Measurements from ENCODE around the gene SYNDIG1. TPM values are rescaled to one million over a fixed set of nuclear protein-coding genes. Genes with fewer than 3 reads are reported as not detected.

SYNDIG1 gene
- total RNA-seq, 1 donor from 2014 or later = 2.6 TPM

DNA sequence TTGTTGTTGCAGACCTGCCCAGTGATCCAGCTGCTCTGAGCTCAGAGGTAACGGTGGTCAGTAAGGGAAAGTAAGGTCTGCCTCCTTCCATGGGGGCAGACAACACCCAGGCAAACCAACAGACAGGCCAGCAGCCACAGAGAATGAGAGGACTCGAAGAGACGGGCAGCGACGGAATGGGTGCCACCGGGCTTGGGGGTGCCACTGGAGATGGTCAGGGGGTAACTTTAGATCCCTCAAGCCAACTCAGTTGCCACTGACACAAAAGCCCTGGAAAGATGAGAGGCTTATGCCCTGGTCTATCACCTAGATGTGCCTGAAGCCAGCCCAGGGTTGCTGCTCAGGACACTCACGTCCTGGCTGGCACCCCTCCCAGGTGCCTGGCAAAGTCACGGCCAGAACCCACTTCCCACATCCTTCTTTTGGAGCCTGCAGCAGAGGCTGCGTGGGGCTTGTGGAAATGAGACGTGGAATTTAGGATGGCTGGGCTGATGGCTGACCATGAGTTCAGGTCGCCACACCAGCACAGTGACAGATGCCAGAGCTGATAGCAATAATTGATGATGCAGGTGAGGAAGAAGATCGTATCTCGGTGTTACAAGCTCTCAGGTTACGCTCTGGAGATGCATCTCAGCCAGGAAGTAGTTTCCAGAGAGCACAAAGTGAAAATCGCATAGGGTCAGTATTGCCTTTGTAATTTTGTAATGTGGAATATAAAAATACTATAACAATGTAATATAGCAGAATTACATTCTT, 209.1 kb downstream of the SYNDIG1 start:
- H3K27ac ChIP-seq (ENCODE audit: low read depth, low read length) = no peak overlapping the region
- H3K4me3 ChIP-seq (ENCODE audit: low read length in 3 of 3) = no peak overlapping the region
- H3K27me3 ChIP-seq (ENCODE audit: control insufficient read depth in 3 of 3, insufficient read depth in 3 of 3, low read length in 3 of 3) = no peaks in the 10 kb centered on the region
- no peak overlapping the region for H3K9ac ChIP-seq (ENCODE audit: low read depth in 1 of 3, low read length in 3 of 3)
- H3K9me3 ChIP-seq (ENCODE audit: control insufficient read depth in 3 of 3, low read length in 3 of 3) = no peaks in the 10 kb centered on the region
- H3K36me3 ChIP-seq (ENCODE audit: control insufficient read depth in 3 of 3, insufficient read depth in 3 of 3, low read length in 3 of 3) = no peaks in the 10 kb centered on the region
- H3K4me1 ChIP-seq (ENCODE audit: control insufficient read depth in 3 of 3, insufficient read depth in 3 of 3, low read length in 3 of 3) = no peaks in the 10 kb centered on the region

DNA sequence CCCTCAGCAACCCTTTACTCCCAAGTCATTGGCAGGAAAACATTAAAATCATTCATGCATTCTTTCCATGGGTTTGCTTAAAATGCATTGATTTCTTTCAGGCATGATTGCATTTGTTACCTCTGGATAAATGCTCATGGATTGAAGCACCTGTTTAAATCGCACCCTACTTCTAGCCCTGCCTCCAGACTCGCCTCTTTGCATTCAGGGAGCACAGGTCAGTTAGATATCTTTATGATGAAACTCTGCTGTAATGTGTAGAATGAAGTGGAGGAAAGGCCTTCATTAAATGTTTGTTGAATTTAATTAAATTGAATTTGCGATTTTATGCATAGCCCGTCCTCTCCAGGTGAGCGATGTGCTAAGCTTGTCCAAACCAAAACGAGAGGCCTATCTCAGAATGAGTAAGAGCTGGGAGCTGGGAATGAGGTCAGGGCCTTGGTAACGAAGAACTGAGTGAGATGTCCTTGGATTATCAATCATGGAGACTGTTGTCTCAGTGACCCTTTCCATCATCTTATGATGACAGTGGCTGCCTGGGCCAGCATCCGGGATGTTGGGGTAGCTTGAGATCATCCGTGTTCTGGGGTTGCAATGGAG, 210.1 kb downstream of the SYNDIG1 start:
- no peaks in the 10 kb centered on the region for H3K27me3 ChIP-seq (ENCODE audit: control insufficient read depth in 3 of 3, insufficient read depth in 3 of 3, low read length in 3 of 3)
- no peak overlapping the region for H3K4me3 ChIP-seq (ENCODE audit: low read length in 3 of 3)
- H3K9ac ChIP-seq (ENCODE audit: low read depth in 1 of 3, low read length in 3 of 3) = no peak overlapping the region
- H3K27ac ChIP-seq (ENCODE audit: low read depth, low read length) = no peak overlapping the region
- H3K36me3 ChIP-seq (ENCODE audit: control insufficient read depth in 3 of 3, insufficient read depth in 3 of 3, low read length in 3 of 3) = no peaks in the 10 kb centered on the region
- H3K4me1 ChIP-seq (ENCODE audit: control insufficient read depth in 3 of 3, insufficient read depth in 3 of 3, low read length in 3 of 3) = no peaks in the 10 kb centered on the region
- H3K9me3 ChIP-seq (ENCODE audit: control insufficient read depth in 3 of 3, low read length in 3 of 3) = no peaks in the 10 kb centered on the region

DNA sequence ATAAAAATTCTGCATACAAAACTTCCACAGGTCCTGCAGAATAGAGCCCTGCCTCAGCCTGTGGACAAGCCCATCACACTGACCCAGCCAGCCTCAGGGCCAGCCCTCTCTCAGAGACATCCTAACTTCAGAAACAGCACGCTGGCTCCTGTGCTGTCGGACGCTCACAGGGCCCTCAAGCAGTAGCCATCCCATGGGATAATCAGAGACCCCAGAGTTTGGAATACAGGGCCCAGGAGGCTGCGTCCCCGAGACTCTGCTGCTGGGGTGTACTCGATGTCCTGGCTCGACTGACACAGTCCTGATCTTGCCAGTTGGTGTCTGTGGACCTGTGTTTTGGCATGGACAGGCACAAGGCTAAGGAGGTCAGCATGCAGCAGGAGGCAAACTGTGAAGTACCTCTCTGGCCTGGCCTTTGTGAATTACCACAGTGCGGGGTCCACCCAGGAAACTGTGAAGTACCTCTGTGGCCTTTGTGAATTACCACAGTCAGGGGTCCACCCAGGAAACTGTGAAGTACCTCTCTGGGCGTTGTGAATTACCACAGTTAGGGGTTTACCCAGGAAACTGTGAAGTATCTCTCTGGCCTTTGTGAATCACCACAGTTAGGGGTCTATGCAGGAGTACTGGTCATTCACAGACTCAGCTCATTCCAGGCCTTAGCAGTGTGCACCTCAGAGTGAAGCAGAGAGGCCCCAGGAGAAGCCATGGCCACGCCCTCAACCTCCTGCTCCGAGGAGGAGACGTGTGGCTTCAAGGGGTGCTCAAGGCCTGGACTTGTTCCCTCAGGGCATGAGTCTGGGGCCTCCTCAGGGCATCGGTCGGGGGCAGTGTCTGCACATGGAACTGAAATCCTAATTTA, 212.4 kb downstream of the SYNDIG1 start:
- H3K4me3 ChIP-seq (ENCODE audit: low read length in 3 of 3) = no peak overlapping the region
- H3K27ac ChIP-seq (ENCODE audit: low read depth, low read length) = no peak overlapping the region
- H3K36me3 ChIP-seq (ENCODE audit: control insufficient read depth in 3 of 3, insufficient read depth in 3 of 3, low read length in 3 of 3) = no peaks in the 10 kb centered on the region
- H3K4me1 ChIP-seq (ENCODE audit: control insufficient read depth in 3 of 3, insufficient read depth in 3 of 3, low read length in 3 of 3) = peaks cover 0 to 3% (median 0%) of the 10 kb centered on the region in 3 donors
- H3K27me3 ChIP-seq (ENCODE audit: control insufficient read depth in 3 of 3, insufficient read depth in 3 of 3, low read length in 3 of 3) = no peaks in the 10 kb centered on the region
- H3K9me3 ChIP-seq (ENCODE audit: control insufficient read depth in 3 of 3, low read length in 3 of 3) = no peaks in the 10 kb centered on the region
- H3K9ac ChIP-seq (ENCODE audit: low read depth in 1 of 3, low read length in 3 of 3) = no peak overlapping the region

DNA sequence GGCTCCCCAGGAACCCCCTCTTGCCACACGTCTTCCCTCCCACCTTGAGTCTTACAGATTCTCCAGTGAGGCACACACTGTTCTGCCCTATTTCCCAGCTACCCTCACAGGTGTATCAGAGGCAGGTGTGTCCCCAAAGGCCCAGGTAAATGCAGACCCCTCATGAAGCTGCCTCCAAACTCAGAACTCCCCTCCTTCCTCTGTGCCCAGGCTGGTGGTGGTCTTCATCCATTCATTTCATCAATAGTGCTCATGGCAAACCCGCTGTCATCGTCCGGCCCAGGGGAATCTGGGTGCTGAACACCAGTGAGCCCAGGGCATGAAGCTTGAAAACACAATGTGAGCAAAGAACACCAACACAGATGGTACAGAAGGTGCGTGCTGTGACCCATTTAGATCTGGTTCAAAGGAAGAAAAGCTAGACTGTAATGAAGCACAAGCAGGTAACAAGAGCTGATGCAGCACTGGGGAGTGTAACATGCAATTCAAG, 213.1 kb downstream of the SYNDIG1 start:
- Histone ChIP-seq H3K9ac (ENCODE audit: low read depth in 1 of 3, low read length in 3 of 3) (no peak overlapping the region), H3K27me3 (ENCODE audit: control insufficient read depth in 3 of 3, insufficient read depth in 3 of 3, low read length in 3 of 3) (no peaks in the 10 kb centered on the region), H3K4me3 (ENCODE audit: low read length in 3 of 3) (no peak overlapping the region), H3K4me1 (ENCODE audit: control insufficient read depth in 3 of 3, insufficient read depth in 3 of 3, low read length in 3 of 3) (peaks cover 0 to 3% (median 0%) of the 10 kb centered on the region in 3 donors), H3K36me3 (ENCODE audit: control insufficient read depth in 3 of 3, insufficient read depth in 3 of 3, low read length in 3 of 3) (no peaks in the 10 kb centered on the region), H3K9me3 (ENCODE audit: control insufficient read depth in 3 of 3, low read length in 3 of 3) (peaks cover 0 to under 1% (median 0%) of the 10 kb centered on the region in 3 donors), H3K27ac (ENCODE audit: low read depth, low read length) (no peak overlapping the region)

DNA sequence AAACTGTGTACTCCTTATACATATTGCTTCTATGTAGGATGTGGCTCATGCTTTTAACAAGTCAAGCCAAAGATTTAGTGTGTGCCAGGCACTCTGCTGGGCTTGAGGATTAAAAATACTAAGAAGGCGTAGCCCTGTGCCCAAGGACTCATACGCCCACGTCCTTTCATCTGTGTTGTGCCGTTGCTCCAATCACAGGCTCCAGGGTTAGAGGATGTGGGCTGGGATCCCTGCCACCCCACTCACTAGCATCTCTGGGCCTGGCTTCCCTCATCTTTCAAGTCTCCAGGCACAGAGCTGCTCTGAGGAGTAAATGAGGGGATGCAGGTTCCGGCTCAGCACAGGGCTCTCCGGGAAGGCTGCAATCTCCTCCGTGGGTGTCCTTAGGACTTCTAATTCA, 214.2 kb downstream of the SYNDIG1 start:
- peaks cover 0 to 3% (median 0%) of the 10 kb centered on the region in 3 donors for H3K4me1 ChIP-seq (ENCODE audit: control insufficient read depth in 3 of 3, insufficient read depth in 3 of 3, low read length in 3 of 3)
- no peak overlapping the region for H3K9ac ChIP-seq (ENCODE audit: low read depth in 1 of 3, low read length in 3 of 3)
- H3K27ac ChIP-seq (ENCODE audit: low read depth, low read length) = no peak overlapping the region
- peaks cover 0 to 3% (median 0%) of the 10 kb centered on the region in 3 donors for H3K9me3 ChIP-seq (ENCODE audit: control insufficient read depth in 3 of 3, low read length in 3 of 3)
- no peaks in the 10 kb centered on the region for H3K27me3 ChIP-seq (ENCODE audit: control insufficient read depth in 3 of 3, insufficient read depth in 3 of 3, low read length in 3 of 3)
- no peaks in the 10 kb centered on the region for H3K36me3 ChIP-seq (ENCODE audit: control insufficient read depth in 3 of 3, insufficient read depth in 3 of 3, low read length in 3 of 3)
- no peak overlapping the region for H3K4me3 ChIP-seq (ENCODE audit: low read length in 3 of 3)

DNA sequence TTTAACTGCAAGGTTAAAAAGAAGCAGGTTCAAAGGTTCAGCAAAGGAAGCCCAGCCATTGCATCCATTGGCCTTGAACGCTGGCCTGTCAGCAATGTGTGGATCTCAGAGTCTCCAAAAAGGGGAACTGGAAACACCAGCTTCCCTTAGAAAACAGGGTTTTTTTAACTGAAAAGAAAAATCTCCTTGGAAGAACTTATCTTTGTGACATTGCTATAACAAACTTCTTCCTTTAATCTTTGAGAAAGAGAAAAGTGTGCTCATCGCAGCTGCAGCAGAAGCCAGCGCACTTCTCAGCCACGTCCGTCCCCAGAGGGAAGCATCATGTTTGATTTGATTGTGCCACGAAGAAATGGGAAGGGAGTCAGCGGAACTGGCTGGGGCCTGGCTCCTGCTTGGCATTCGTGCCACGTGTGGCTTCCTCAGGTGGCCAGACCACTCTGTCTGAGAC, 215.0 kb downstream of the SYNDIG1 start:
- Histone ChIP-seq H3K27ac (ENCODE audit: low read depth, low read length) (no peak overlapping the region), H3K4me1 (ENCODE audit: control insufficient read depth in 3 of 3, insufficient read depth in 3 of 3, low read length in 3 of 3) (peaks cover 0 to 3% (median 0%) of the 10 kb centered on the region in 3 donors), H3K36me3 (ENCODE audit: control insufficient read depth in 3 of 3, insufficient read depth in 3 of 3, low read length in 3 of 3) (no peaks in the 10 kb centered on the region), H3K9me3 (ENCODE audit: control insufficient read depth in 3 of 3, low read length in 3 of 3) (peaks cover 0 to 3% (median 0%) of the 10 kb centered on the region in 3 donors), H3K27me3 (ENCODE audit: control insufficient read depth in 3 of 3, insufficient read depth in 3 of 3, low read length in 3 of 3) (no peaks in the 10 kb centered on the region), H3K4me3 (ENCODE audit: low read length in 3 of 3) (no peak overlapping the region), H3K9ac (ENCODE audit: low read depth in 1 of 3, low read length in 3 of 3) (no peak overlapping the region)

DNA sequence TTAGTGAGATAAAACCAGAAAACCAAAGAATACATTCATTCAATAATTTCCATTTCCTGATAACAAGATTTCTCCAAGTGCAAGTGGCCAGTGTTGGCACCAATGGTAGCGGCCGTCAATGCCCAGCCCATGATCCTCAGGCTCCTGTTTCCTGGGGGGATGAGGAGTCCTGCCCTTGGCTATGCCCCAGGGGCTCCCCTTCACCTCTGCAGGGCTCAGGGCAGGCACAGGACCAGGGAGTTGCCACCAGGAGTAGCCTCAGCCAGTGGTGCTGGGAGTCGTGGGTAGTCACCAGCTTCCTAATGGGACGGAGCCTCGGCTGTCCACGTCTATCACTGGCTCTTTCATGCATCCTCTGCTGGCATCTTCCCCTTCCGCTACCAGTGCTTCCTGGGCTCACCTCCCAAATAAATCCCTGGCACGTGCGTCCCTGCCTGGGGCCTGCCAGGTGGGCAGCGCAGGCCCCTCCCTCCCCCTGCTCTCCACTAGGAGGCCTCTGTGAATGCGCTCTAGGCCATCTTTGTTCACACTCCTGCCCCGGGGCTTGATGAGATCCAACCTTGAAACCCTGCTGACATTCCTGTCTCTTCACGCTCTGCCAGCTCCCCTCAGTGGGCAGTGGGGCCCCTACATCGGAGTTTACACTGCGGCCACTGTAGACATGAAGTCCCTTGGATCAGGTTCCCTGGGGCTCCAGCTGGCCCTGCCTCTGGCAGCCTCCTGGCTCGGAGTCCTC, 215.7 kb downstream of the SYNDIG1 start:
- Histone ChIP-seq H3K27ac (ENCODE audit: low read depth, low read length) (no peak overlapping the region), H3K4me3 (ENCODE audit: low read length in 3 of 3) (no peak overlapping the region), H3K27me3 (ENCODE audit: control insufficient read depth in 3 of 3, insufficient read depth in 3 of 3, low read length in 3 of 3) (no peaks in the 10 kb centered on the region), H3K4me1 (ENCODE audit: control insufficient read depth in 3 of 3, insufficient read depth in 3 of 3, low read length in 3 of 3) (peaks cover 0 to 3% (median 0%) of the 10 kb centered on the region in 3 donors), H3K9me3 (ENCODE audit: control insufficient read depth in 3 of 3, low read length in 3 of 3) (peaks cover 0 to 3% (median 0%) of the 10 kb centered on the region in 3 donors), H3K9ac (ENCODE audit: low read depth in 1 of 3, low read length in 3 of 3) (no peak overlapping the region), H3K36me3 (ENCODE audit: control insufficient read depth in 3 of 3, insufficient read depth in 3 of 3, low read length in 3 of 3) (no peaks in the 10 kb centered on the region)

DNA sequence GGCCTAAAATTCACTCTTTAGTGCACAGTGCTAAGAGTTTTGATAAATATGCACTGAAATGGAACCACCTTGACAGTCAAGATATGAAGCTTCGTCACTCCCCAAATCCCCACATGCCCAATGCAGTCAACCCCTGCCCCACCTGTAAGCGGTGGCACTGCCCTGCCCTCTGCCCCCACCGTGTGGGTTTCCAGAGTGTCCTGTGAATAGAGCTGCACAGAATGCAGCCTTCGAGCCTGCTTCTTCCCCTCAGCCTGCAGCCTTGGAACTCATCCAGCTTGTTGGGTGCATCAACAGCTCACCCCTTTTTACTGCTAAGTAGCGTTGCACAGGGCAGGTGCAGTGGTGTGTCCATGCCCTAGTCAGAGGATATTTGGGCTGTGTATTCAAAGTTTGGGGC, 216.3 kb downstream of the SYNDIG1 start:
- H3K4me1 ChIP-seq (ENCODE audit: control insufficient read depth in 3 of 3, insufficient read depth in 3 of 3, low read length in 3 of 3) = peaks cover 0 to 3% (median 0%) of the 10 kb centered on the region in 3 donors
- H3K4me3 ChIP-seq (ENCODE audit: low read length in 3 of 3) = no peak overlapping the region
- no peaks in the 10 kb centered on the region for H3K27me3 ChIP-seq (ENCODE audit: control insufficient read depth in 3 of 3, insufficient read depth in 3 of 3, low read length in 3 of 3)
- peaks cover 0 to 3% (median 0%) of the 10 kb centered on the region in 3 donors for H3K9me3 ChIP-seq (ENCODE audit: control insufficient read depth in 3 of 3, low read length in 3 of 3)
- H3K36me3 ChIP-seq (ENCODE audit: control insufficient read depth in 3 of 3, insufficient read depth in 3 of 3, low read length in 3 of 3) = no peaks in the 10 kb centered on the region
- no peak overlapping the region for H3K27ac ChIP-seq (ENCODE audit: low read depth, low read length)
- no peak overlapping the region for H3K9ac ChIP-seq (ENCODE audit: low read depth in 1 of 3, low read length in 3 of 3)

DNA sequence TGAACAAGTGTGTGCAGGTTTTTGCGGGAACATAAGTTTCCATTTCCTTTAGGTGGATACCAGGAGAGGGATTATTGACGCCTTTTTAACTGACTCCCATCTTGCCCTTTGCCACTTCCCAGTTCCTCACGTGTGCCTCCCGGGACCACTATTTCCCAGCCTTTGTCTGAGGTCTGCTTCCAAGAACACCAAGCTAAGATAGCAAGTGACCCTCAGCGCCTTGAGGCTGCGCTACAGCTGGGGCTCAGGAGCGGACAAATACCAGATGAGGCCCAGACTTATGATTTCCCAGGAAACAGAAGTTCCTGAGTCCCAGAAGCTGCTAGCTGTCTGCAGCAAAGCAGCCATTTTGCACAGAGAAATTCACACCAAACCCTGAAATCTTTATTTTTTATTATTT, 216.7 kb downstream of the SYNDIG1 start:
- peaks cover 0 to 3% (median 0%) of the 10 kb centered on the region in 3 donors for H3K9me3 ChIP-seq (ENCODE audit: control insufficient read depth in 3 of 3, low read length in 3 of 3)
- no peak overlapping the region for H3K9ac ChIP-seq (ENCODE audit: low read depth in 1 of 3, low read length in 3 of 3)

More for the DNA sequence above, 216.7 kb downstream of the SYNDIG1 start:
- H3K27me3 ChIP-seq (ENCODE audit: control insufficient read depth in 3 of 3, insufficient read depth in 3 of 3, low read length in 3 of 3) = no peaks in the 10 kb centered on the region
- no peak overlapping the region for H3K27ac ChIP-seq (ENCODE audit: low read depth, low read length)
- H3K4me3 ChIP-seq (ENCODE audit: low read length in 3 of 3) = no peak overlapping the region
- H3K36me3 ChIP-seq (ENCODE audit: control insufficient read depth in 3 of 3, insufficient read depth in 3 of 3, low read length in 3 of 3) = no peaks in the 10 kb centered on the region
- peaks cover 0 to 3% (median 0%) of the 10 kb centered on the region in 3 donors for H3K4me1 ChIP-seq (ENCODE audit: control insufficient read depth in 3 of 3, insufficient read depth in 3 of 3, low read length in 3 of 3)

Data from skeletal muscle tissue (tissue), 4 donors.